K562 (cell line): ENCODE results near the gene TTYH2. TPM values are rescaled to one million over a fixed set of nuclear protein-coding genes. Genes with fewer than 3 reads are reported as not detected.

Source experiments
- ATAC-seq: fragments of 200-7000 bp; cut with Tn5 transposase; 3 replicates; pipeline ENCODE4 v1.9.1; 2020; ENCODE audit warnings: moderate library complexity
- BruUV-seq: library from RNA; stranded (reverse); fragments of 400-500 nt; replicated peaks from 2 replicates; lab custom pipeline; 2021; lab: Mats Ljungman, UMichigan
- CTCF ChIA-PET: fragments of 300-600 bp; formaldehyde crosslinking; extraction: SDS; loops from one replicate; lab custom pipeline; 2021; ENCODE audit warnings: low intra/inter-chr PET ratio; lab: Yijun Ruan, JAX
- POLR2A ChIA-PET: fragments of 300-600, 350-650 bp; sonication (Branson Sonifier 250); formaldehyde crosslinking; extraction: SDS; loops from one replicate; lab custom pipeline; 2021; ENCODE audit warnings: antibody characterized with exemption, inconsistent platforms; lab: Yijun Ruan, JAX
- DNase-seq, 4 experiments: peaks; one replicate each; pipeline versions ENCODE4 v3.0.0 to v3.0.0-alpha.2; 2011 to 2018; ENCODE audit warnings: low spot score in 3 of 4, mixed read lengths in 3 of 4; ENCODE audit errors: extremely low read depth in 1 of 4
- FAIRE-seq: peaks from 2 replicates; lab custom pipeline; 2011; peaks lifted over from hg19 to GRCh38; lab: Jason Lieb, UNC
- H2AFZ ChIP-seq: 2 replicates; pipeline ENCODE4 v1.6.0; 2011; ENCODE audit warnings: low read depth, low read length, control low read depth, inconsistent platforms
- H3K27ac ChIP-seq: fragments of 200-600 bp; 3 replicates; pipeline ENCODE4 v1.8.0; 2011; ENCODE audit warnings: low read depth, mild to moderate bottlenecking, control low read depth, inconsistent platforms, low read length, moderate library complexity, mixed read lengths; ENCODE audit errors: extremely low read depth
- H3K27me3 ChIP-seq, 2 experiments: fragments of 300-600 bp in 1 of 2; 2 replicates in 1 of 2; 3 replicates in 1 of 2; pipeline versions ENCODE4 v1.6.0 to v1.8.0; 2011; ENCODE audit warnings: inconsistent platforms in 2 of 2, low read length in 2 of 2, mild to moderate bottlenecking in 1 of 2, mixed read lengths in 1 of 2, moderate library complexity in 1 of 2; ENCODE audit not compliant: control insufficient read depth in 2 of 2, insufficient read depth in 2 of 2
- H3K36me3 ChIP-seq: fragments of 300-600 bp; 3 replicates; pipeline ENCODE4 v1.8.0; 2011; ENCODE audit warnings: mild to moderate bottlenecking, low read length, inconsistent platforms; ENCODE audit not compliant: control insufficient read depth, insufficient read depth
- H3K4me1 ChIP-seq, 2 experiments: fragments of 200-600 bp in 1 of 2; replicated peaks in 1 of 2; 2 replicates in 1 of 2; 3 replicates in 1 of 2; pipeline versions ENCODE4 v1.5.1 to v1.8.0; 2011; ENCODE audit warnings: inconsistent platforms in 2 of 2, low read length in 2 of 2, mild to moderate bottlenecking in 1 of 2, mixed read lengths in 1 of 2, moderate library complexity in 1 of 2; ENCODE audit not compliant: control insufficient read depth in 2 of 2, insufficient read depth in 2 of 2
- H3K4me2 ChIP-seq: 2 replicates; pipeline ENCODE4 v1.6.1; 2011; ENCODE audit warnings: low read length, control low read depth, inconsistent platforms, mixed read lengths; ENCODE audit not compliant: insufficient read depth
- H3K4me3 ChIP-seq: fragments of 200-600 bp; sonication (generic), shearing (Covaris generic); 2 replicates; pipeline ENCODE4 v1.5.1; 2016; ENCODE audit warnings: control low read depth, inconsistent platforms
- H3K79me2 ChIP-seq: fragments of 200-600 bp; 3 replicates; pipeline ENCODE4 v1.8.0; 2011; ENCODE audit warnings: low read length, inconsistent platforms; ENCODE audit not compliant: control insufficient read depth, insufficient read depth
- H3K9ac ChIP-seq, 2 experiments: 2 replicates each; pipeline versions ENCODE4 v1.6.0 to v1.6.1; 2011; ENCODE audit warnings: low read depth in 2 of 2, low read length in 2 of 2, control low read depth in 1 of 2, inconsistent platforms in 1 of 2, mild to moderate bottlenecking in 1 of 2, mixed read lengths in 1 of 2; ENCODE audit not compliant: insufficient read depth in 1 of 2
- H3K9me1 ChIP-seq: one replicate; pipeline ENCODE4 v1.6.0; 2011; ENCODE audit warnings: inconsistent platforms, mild to moderate bottlenecking, low read length, moderate library complexity; ENCODE audit not compliant: control insufficient read depth, insufficient read depth
- H3K9me3 ChIP-seq: replicated peaks from 2 replicates; pipeline ENCODE4 v1.5.1; 2011; ENCODE audit warnings: low read depth, low read length, inconsistent platforms; ENCODE audit not compliant: control insufficient read depth, insufficient read depth
- H4K20me1 ChIP-seq: replicated peaks from 2 replicates; pipeline ENCODE4 v1.6.1; 2011; ENCODE audit warnings: low read length, inconsistent platforms, mixed read lengths; ENCODE audit not compliant: control insufficient read depth, insufficient read depth
- BCOR ChIP-seq: fragments of 450-650 bp; IDR thresholded peaks from 2 replicates; pipeline ENCODE4 v1.6.1; 2016
- KDM1A ChIP-seq, 2 experiments: fragments of 450-650 bp; IDR thresholded peaks; 2 replicates each; pipeline ENCODE4 v1.6.1; 2016; ENCODE audit warnings: mild to moderate bottlenecking in 2 of 2
- PTBP1 ChIP-seq: fragments of 200-400 bp; formaldehyde crosslinking; IDR thresholded peaks from 2 replicates; pipeline ENCODE4 v1.6.1; 2017; ENCODE audit warnings: low read depth, low read length
- RBM25 ChIP-seq: fragments of 200-400 bp; formaldehyde crosslinking; IDR thresholded peaks from 2 replicates; pipeline ENCODE4 v1.6.1; 2018; ENCODE audit warnings: low read length, low read depth, moderate library complexity; ENCODE audit not compliant: severe bottlenecking
- SRSF1 ChIP-seq: fragments of 200-400 bp; formaldehyde crosslinking; IDR thresholded peaks from 2 replicates; pipeline ENCODE4 v1.6.1; 2017; ENCODE audit warnings: mild to moderate bottlenecking, low read depth, low read length, moderate library complexity
- ZFP36 ChIP-seq: fragments of 150-350 bp; IDR thresholded peaks from 2 replicates; pipeline ENCODE4 v1.6.1; 2018; ENCODE audit warnings: low read length, low read depth; ENCODE audit not compliant: partially characterized antibody
- ZNF354B ChIP-seq: fragments of 250-450 bp; sonication (Bioruptor Pico); IDR thresholded peaks from 2 replicates; pipeline ENCODE4 v1.4.0; 2020
- whole genome bisulfite sequencing: fragments of 100-300 bp; shearing (Covaris generic); methylation state at CpG from one replicate; pipeline ENCODE4 v1.1.6; 2016; ENCODE audit warnings: low coverage, mixed read lengths; ENCODE audit not compliant: insufficient coverage; ENCODE audit errors: missing lambda C conversion rate; 5-methylcytosine and 5-hydroxymethylcytosine counted together
- in situ Hi-C: fragments of 300-500 bp; cut with MboI; formaldehyde crosslinking; loops from 4 replicates; pipeline ENCODE4 v1.15.0; 2018; ENCODE audit warnings: inconsistent platforms, mixed read lengths
- intact Hi-C: fragments of 100-400 bp; cut with micrococcal nuclease; formaldehyde crosslinking; loops from 2 replicates; pipeline ENCODE4 v1.14.2; 2022
- polyA plus RNA-seq, 8 experiments: library from polyadenylated mRNA; depleted of rRNA in 4 of 8; stranded (reverse) in 5 of 8; unstranded in 3 of 8; fragments of >200 nt; fragmentation: Nextera tagmentation in 2 of 8; fragmentation: Illumina TruSeq in 1 of 8; extraction: Ambion mirVana in 2 of 8; extraction: Trizol in 1 of 8; gene quantifications; 2 replicates each; pipeline versions ENCODE4 v1.2.1 to v1.2.3, GENCODE V29; 2011 to 2014; ENCODE audit warnings: inconsistent platforms in 1 of 8, missing spikeins in 1 of 8
- total RNA-seq, 7 experiments: library from RNA; depleted of rRNA in 6 of 7; stranded (reverse); fragments of >200 nt in 6 of 7; fragmentation: Illumina TruSeq in 2 of 7; extraction: Trizol in 2 of 7; gene quantifications; 2 replicates each; pipeline versions ENCODE4 v1.2.1 to v1.2.3, GENCODE V29; 2011 to 2021; ENCODE audit warnings: low replicate concordance in 1 of 7

Gene TTYH2
- total and polyA plus RNA-seq, 9 of the 15 experiments (the other 6 are each of a cell fraction or from before 2014, with no cell fraction given) = 0.03 to 2.0 (median 0.91) TPM

- Histone ChIP-seq H3K4me1 (peaks cover 0 to 7% of the 10 kb centered on the region in 2 experiments; a peak in 2 of 5 replicates), H4K20me1 (peaks cover 20% of the 10 kb centered on the region), H3K9me1 (no peaks in the 10 kb centered on the region), H3K36me3 (no peaks in the 10 kb centered on the region), H3K9ac (0 out of 4 replicates have a peak overlapping the region, but pooled peaks of 1 of the 2 experiments have one; percentile 24), H3K9me3 (no peaks in the 10 kb centered on the region), H3K27me3 (peaks cover 23 to 60% of the 10 kb centered on the region in 2 experiments; a peak in 4 of 5 replicates), H3K27ac (no peak overlapping the region), H3K79me2 (no peaks in the 10 kb centered on the region), H3K4me3 (no peak overlapping the region), H2AFZ (no peak overlapping the region), H3K4me2 (no peak overlapping the region)
- no peak for TF ChIP-seq ZNF354B (CRISPR knock-in tag)
- 0 out of 2 replicates have a peak, but pooled peaks have one; percentile 71 for TF ChIP-seq PTBP1
- TF ChIP-seq RBM25 = peak; percentile 90
- TF ChIP-seq ZFP36 = peak; percentile 83
- no peak for TF ChIP-seq SRSF1
- TF ChIP-seq KDM1A (IDR thresholded peaks at IDR 0.05) = peak; percentile 20 to 33; a peak in 1 of 4 replicates
- TF ChIP-seq BCOR = 0 out of 2 replicates have a peak, but pooled peaks have one; percentile 29
- peak; percentile 19 for FAIRE-seq
- 0% methylated on average over 11 of the region's 12 CpGs for WGBS
- ATAC-seq = no peak
- intact Hi-C loops = no loop called here
- no peak for DNase-seq
- POLR2A ChIA-PET = interaction anchor here (1.8 kb wide), 1 partner anchor 11 kb away, joined by 5 read pairs; the partner anchor contains the start of gene RPL38
- in situ Hi-C loops = no loop called here
- CTCF ChIA-PET = no interaction called here
- BruUV-seq = no TSS peak
These were observed 20.2 kb upstream of the TTYH2 start for GRCh38 chr17:74192950-74193781.
